ENCODE measurements around the gene SLC12A1.
A peak's percentile ranks its signal among the peaks of the same experiment; 100 is the strongest.
"Not testable (repeated sequence)": the region's sequence is repeated elsewhere in the genome, so short reads cannot be mapped to it uniquely, and the experiment has no call there.

SLC12A1 gene

GRCh38 chr15:48315041-48315440 lies 108.9 kb downstream of the SLC12A1 start:
- DNase-seq = no peak

GRCh38 chr15:48317221-48317620 lies 111.1 kb downstream of the SLC12A1 start:
- DNase-seq = no peak

- no peak for DNase-seq
These were observed 112.0 kb downstream of the SLC12A1 start for GRCh38 chr15:48318131-48318530.

GRCh38 chr15:48323294-48323693 lies 117.2 kb downstream of the SLC12A1 start:
- DNase-seq = no peak

- DNase-seq = no peak
These were observed 118.8 kb downstream of the SLC12A1 start for GRCh38 chr15:48324949-48325348.

GRCh38 chr15:48325400-48325799 lies 119.3 kb downstream of the SLC12A1 start:
- DNase-seq = no peak

GRCh38 chr15:48326180-48326579 lies 120.1 kb downstream of the SLC12A1 start:
- not testable (repeated sequence) for DNase-seq

- no peak for DNase-seq
These were observed 124.1 kb downstream of the SLC12A1 start for GRCh38 chr15:48330105-48330785.

- DNase-seq = peak; percentile 59 to 92 (median 76)
These were observed 125.0 kb downstream of the SLC12A1 start, which contains the start of gene DUT for GRCh38 chr15:48330855-48331795. Gene DUT, plus strand, starts transcription at chr15:48331429. Its CDS starts 87 bp downstream, at chr15:48331516.

GRCh38 chr15:48331796-48332641 lies 125.9 kb downstream of the SLC12A1 start:
- DNase-seq = peak; percentile 40 to 82 (median 60)

- DNase-seq = peak in 1 of 5 experiments; percentile 51
These were observed 126.5 kb downstream of the SLC12A1 start for GRCh38 chr15:48332642-48333034.

- DNase-seq = no peak
These were observed 127.4 kb downstream of the SLC12A1 start for GRCh38 chr15:48333540-48333939.

- no peak for DNase-seq
These were observed 128.2 kb downstream of the SLC12A1 start for GRCh38 chr15:48334260-48334659.

GRCh38 chr15:48336940-48337339 lies 130.8 kb downstream of the SLC12A1 start:
- DNase-seq = peak in 1 of 5 experiments; percentile 18

GRCh38 chr15:48337607-48338006 lies 131.5 kb downstream of the SLC12A1 start:
- DNase-seq = no peak

- no peak for DNase-seq
These were observed 134.0 kb downstream of the SLC12A1 start for GRCh38 chr15:48340111-48340510.

GRCh38 chr15:48343865-48344264 lies 137.8 kb downstream of the SLC12A1 start:
- DNase-seq = no peak

GRCh38 chr15:48345516-48345915 lies 139.4 kb downstream of the SLC12A1 start:
- no peak for DNase-seq

- peak in 4 of 5 experiments; percentile 5 to 71 (median 17) for DNase-seq
These were observed 146.5 kb downstream of the SLC12A1 start for GRCh38 chr15:48352474-48353072.
